ENCODE measurements around the gene TRMT1L.
"Not testable (repeated sequence)": the region's sequence is repeated elsewhere in the genome, so short reads cannot be mapped to it uniquely, and the experiment has no call there.

TRMT1L gene, protein sequence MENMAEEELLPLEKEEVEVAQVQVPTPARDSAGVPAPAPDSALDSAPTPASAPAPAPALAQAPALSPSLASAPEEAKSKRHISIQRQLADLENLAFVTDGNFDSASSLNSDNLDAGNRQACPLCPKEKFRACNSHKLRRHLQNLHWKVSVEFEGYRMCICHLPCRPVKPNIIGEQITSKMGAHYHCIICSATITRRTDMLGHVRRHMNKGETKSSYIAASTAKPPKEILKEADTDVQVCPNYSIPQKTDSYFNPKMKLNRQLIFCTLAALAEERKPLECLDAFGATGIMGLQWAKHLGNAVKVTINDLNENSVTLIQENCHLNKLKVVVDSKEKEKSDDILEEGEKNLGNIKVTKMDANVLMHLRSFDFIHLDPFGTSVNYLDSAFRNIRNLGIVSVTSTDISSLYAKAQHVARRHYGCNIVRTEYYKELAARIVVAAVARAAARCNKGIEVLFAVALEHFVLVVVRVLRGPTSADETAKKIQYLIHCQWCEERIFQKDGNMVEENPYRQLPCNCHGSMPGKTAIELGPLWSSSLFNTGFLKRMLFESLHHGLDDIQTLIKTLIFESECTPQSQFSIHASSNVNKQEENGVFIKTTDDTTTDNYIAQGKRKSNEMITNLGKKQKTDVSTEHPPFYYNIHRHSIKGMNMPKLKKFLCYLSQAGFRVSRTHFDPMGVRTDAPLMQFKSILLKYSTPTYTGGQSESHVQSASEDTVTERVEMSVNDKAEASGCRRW

DNA sequence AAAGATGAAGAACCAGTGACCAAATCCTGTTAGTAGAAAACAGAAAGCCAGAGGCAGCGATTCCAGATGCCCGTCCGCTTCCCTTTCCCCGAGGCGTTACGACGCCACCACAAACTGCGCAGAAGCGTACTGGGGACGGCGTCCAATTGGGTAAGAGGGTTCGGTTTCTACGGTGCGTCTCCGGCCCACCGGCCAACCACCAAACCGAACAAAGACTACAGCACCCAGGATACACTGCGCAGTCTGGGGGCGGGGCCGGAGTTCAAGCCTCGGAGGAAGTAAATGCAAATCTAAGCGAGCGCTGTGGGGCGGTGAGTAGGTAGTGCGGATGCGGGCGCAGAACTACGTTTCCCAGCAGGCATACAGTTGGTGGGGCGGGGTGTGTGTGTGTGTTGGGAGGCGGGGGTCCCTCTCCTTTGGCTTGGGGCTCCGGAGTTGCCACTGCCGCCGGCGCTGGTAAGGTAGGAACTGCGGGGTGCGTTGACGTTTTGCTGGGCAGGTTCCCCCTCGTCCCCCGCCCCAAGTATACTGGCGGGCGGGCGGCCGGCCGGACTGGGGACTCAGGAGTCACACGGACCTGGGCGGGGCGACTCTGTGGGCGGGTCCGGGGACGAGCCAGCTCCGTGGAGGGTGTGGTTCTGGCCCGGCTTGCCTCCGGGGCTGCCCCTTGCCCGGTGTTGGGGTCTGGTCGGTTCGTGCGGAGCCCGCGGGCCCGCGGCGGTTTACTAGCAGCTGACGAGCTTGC lies at the start of gene TRMT1L, which contains the start of gene SWT1:
TSS of gene TRMT1L (minus strand) at position 100 of the 745 bp plus-strand sequence. CDS start 241 bp downstream, outside the sequence.
TSS of gene SWT1 (plus strand) at position 314 of the 745 bp plus-strand sequence. CDS start 3,675 bp downstream, outside the sequence.
- DNase-seq: peak; percentile 99

DNA sequence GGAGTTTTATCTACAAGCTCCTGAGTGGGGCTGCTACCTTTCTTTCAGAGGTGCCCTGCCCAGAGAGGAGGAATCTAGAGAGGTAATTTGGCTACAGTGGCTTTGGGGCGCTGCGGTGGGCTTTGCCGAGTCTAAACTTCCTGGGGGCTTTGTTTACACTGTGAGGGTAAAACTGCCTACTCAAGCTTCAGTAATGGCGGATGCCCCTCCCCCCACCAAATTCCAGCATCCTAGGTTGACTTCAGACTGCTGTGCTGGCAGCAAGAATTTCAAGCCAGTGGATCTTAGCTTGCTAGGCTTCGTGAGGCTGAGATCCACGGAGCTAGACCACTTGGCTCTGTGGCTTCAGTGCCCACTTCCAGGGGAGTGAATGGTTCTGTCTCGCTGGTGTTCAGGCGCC lies 44.1 kb upstream of the TRMT1L start:
- DNase-seq: no peak

GRCh38 chr1:185198712-185199111 lies 42.0 kb upstream of the TRMT1L start:
- not testable (repeated sequence) for DNase-seq

DNA sequence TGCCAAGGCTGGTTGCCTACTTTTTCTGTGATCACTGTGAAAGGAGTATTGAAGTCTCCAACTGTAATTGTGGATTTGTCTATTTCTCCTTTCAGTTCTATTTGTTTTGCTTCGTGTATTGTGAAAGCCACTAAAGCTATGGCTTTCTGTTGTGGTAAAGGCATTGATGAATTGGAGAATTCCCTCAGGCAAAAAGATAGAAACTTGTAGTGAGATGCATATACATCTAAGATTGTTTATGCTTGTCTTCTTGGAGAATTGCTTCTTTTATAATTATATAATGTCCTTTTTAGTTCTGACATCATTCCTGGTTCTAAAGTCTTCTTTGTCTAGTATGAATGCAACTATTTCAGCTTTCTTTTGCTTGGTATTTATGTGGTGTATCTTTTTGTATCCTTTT lies 37.0 kb upstream of the TRMT1L start:
- DNase-seq: no peak

GRCh38 chr1:185170291-185170848 lies 13.6 kb upstream of the TRMT1L start:
- DNase-seq: peak; percentile 26

GRCh38 chr1:185166106-185166505 lies 9.4 kb upstream of the TRMT1L start:
- DNase-seq: no peak

DNA sequence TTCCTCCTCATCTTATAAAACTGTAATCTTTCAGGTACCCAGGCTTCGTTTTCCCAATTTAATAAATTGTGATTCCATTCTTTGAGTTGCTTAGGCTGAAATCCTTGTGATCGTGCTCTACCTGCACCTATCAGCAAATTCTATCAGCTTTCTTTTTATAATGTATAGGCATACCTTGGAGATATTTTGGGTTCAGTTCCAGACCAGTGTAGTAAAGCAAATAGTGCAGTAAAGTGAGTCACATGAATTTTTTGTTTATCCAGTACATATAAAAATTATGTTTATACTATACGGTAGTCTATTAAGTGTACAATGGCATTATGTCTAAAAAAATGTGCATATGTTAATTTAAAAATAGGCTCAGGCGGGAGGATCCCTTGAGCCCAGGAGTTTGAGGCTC lies 5.7 kb upstream of the TRMT1L start:
- no peak for DNase-seq

DNA sequence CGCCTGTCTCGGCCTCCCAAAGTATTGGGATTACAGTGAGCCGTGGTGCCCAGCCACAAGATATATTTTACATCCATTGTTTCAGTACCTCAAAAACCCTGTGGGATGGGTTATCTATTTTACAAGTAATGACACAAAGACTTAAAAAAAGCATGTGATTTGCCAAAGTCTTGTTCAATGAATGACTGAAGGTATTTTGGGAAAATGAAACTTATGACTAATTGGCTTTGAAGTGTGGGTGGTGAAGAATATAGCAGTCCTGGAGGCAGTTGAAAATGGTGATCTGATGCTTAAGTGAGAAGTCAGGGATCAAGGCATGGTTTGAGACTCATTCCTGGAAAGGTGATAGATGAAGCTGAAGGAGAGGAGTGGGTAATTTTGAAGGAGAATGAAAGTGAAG lies 3.2 kb upstream of the TRMT1L start:
- no peak for DNase-seq

DNA sequence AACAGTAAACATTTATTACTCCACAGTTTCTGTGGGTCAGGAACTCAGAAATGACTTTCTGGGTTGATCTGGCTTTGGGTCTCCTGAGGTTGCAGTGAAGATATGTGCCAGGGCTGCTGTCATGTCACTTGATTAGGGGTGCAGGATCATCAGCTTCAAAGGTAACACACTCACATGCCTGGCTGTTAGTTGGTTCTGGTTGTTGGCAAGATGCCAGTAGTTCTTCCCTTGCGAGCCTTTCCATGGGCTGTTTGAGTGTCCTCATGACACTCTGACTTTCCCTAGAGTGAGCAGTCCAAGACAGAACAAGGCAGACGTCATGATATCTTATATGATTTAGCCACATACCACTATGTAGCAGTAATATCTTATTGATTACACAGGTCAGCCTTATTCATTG lies 2.0 kb upstream of the TRMT1L start:
- DNase-seq: no peak

GRCh38 chr1:185157599-185158412 lies 1.1 kb upstream of the TRMT1L start:
- DNase-seq: peak; percentile 31

- peak; percentile 51 for DNase-seq
Observed at GRCh38 chr1:185156288-185156853, 382 bp downstream of the TRMT1L start.

DNA sequence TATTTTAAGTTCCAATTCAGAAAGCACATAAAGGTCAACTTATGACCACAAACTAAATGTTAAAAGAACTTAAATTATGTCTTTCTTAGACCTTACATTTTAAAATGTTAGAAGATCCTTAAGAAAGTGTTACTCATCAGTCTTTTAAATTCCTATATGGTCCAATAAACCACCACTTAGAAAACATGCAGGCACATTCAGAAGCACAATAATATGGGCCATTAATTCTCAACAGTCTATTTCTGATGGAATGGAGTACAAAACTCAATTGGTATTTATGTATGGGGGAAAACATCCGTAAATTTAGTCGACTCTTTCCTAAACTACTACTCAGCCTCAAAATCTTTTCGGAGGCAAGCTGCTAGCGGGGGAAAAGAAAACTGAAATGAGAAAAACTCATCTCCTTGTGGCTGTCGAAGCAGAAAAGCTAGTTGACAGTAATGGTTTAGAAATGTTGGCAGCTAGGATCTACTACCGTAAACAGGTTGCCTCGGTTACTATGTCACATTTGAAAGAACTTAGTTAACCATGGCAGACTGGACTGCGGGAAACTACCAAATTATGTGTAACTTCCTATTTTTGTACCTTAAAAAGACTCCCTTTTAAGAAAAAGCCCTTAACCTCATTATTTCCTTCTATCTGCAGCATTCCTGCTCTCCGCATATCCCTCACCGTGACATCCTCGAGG lies 1.0 kb downstream of the TRMT1L start:
- DNase-seq: peak; percentile 72

- no peak for DNase-seq
Observed at GRCh38 chr1:185154912-185155513, 1.7 kb downstream of the TRMT1L start.

- no peak for DNase-seq
Observed at GRCh38 chr1:185152187-185152767, 4.5 kb downstream of the TRMT1L start.

DNA sequence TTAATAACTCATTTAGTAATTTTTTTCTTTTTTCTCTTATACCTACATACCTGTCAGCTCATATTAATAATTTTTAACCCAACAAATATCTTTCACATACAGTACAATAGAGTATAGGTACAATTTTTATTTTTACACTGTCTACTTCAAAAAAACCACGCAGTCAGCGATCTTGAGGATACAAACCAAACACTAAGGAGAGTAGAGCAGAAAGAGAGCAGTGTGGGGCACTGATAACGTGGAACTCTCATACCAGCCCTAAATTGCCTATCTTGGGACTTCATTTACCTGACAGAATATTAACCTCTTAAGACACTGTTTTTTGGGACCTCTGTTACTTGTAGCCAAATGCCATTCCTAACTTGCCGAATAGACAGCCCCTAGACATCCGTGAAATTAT lies 5.5 kb downstream of the TRMT1L start:
- DNase-seq: no peak

DNA sequence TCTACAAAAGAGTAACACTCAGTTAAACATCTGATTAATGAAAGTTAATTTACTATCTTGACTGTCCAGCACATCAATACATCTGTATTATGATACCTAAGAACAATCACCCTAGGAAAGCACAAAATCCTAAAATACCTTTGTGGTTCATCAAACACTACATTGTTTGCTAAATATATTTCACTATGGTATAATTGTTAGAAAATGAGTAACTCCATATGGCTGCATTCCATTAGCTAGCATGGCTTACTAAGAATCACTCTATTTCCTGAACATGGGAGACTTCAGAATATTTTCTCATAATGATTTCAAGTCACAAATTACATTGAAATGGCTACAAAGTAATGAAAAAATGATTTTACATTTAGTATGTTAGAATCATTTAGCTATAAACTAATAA lies 12.5 kb downstream of the TRMT1L start:
- no peak for DNase-seq

DNA sequence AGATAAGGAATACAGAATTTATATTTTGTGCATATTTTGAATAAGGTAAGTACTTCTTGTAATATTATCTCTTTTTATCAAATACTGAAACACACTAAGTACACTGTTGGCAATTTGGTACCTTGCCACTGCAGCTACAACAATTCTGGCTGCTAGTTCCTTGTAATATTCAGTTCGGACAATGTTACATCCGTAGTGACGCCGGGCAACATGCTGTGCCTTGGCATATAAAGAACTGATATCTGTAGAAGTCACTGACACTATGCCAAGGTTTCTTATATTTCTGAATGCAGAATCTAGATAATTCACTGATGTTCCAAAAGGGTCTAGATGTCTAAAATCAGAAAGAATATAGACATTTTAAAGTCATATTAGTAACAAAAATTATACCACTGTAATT lies 17.5 kb downstream of the TRMT1L start:
- no peak for DNase-seq

GRCh38 chr1:185137896-185138545 lies 18.7 kb downstream of the TRMT1L start:
- no peak for DNase-seq

DNA sequence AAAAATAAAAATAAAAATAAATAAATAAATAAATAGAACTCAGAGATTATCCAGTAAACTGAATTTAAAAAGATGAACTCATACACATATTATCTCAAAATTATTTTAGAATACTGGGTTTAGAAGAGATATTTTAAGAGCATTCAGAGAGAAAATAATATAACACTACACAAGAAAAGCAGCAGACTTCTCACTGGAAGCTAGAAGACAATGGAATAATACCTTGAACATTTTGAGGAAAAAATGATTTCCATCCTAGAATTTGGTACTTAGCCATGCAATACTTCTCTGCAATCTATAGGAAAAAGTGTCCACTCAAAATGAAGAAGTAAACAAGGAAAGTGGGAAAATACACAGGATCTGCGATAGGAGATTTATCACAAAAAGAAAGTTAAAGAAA lies 24.2 kb downstream of the TRMT1L start:
- no peak for DNase-seq

- no peak for DNase-seq
Observed at GRCh38 chr1:185129708-185130107, 27.0 kb downstream of the TRMT1L start.
